HG02840 (cell line): ENCODE measurements around the gene MYO9A.
"Not testable (repeated sequence)": the region's sequence is repeated elsewhere in the genome, so short reads cannot be mapped to it uniquely, and the experiment has no call there.

Experiments
- ATAC-seq: cut with Tn5 transposase; IDR thresholded peaks from one replicate; pipeline ENCODE4 v1.9.1; 2021; ENCODE audit warnings: mild to moderate bottlenecking, moderate library complexity, moderate number of reproducible peaks; ENCODE audit not compliant: unreplicated experiment, low FRiP score

Gene MYO9A

DNA sequence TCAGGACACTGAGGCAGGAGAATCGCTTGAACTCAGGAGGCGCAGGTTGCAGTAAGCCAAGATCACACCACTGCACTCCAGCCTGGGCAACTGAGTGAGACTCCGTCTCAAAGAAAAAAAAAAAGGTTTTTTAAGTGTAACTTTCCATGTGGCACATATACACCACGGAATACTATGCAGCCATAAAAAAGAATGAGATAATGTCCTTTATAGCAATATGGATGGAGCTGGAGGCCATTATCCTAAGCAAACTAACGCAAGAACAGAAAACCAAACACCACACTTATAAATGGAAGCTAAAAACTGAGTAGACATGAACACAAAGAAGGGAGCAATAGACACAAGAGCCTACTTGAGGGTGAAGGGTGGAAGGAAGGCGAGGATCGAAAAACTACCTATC lies 64.7 kb downstream of the MYO9A start:
- ATAC-seq: not testable (repeated sequence)

GRCh38 chr15:72050700-72051099 lies 67.2 kb downstream of the MYO9A start:
- no peak for ATAC-seq

DNA sequence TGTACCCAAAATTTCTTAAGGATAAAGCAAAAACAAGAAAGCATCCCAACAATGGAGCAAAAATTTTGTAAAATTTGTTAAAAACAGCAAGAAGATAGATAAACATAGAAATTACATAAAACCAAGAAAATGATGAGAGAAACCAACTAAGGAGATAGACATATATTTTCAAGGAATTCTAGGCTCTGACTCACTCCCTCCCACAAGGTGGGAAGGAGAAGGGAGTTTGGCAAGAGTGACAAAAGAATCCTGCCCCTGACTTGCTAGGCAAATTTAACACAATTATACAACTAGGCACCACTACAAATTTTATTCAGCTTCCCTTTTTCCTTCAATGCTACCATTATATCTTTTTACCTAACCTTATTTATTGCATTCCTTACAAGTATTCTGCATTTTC lies 70.9 kb downstream of the MYO9A start:
- no peak for ATAC-seq

DNA sequence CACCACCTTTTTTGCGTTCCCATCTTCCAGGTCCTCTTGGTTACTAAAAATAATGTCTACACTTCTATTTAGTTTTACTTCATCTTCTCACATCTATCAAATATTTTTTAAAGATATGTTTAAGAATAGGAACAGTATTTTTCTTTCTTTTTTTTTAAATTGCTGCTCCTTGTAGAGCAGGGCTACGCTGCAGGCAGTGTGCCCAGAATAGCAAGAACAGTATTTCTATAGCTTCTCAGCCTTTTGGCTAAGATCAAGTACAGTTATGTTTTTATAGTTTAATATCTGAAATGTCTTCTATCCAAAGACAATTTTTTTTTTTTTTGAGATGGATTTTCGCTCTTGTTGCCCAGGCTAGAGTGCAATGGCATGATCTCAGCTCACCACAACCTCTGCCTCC lies 73.0 kb downstream of the MYO9A start:
- ATAC-seq: no peak

GRCh38 chr15:72042865-72043264 lies 75.1 kb downstream of the MYO9A start:
- ATAC-seq: no peak

- no peak for ATAC-seq
Measured at GRCh38 chr15:72042054-72042453, 75.9 kb downstream of the MYO9A start.

- no peak for ATAC-seq
Measured at GRCh38 chr15:72037321-72037720, 80.6 kb downstream of the MYO9A start.

DNA sequence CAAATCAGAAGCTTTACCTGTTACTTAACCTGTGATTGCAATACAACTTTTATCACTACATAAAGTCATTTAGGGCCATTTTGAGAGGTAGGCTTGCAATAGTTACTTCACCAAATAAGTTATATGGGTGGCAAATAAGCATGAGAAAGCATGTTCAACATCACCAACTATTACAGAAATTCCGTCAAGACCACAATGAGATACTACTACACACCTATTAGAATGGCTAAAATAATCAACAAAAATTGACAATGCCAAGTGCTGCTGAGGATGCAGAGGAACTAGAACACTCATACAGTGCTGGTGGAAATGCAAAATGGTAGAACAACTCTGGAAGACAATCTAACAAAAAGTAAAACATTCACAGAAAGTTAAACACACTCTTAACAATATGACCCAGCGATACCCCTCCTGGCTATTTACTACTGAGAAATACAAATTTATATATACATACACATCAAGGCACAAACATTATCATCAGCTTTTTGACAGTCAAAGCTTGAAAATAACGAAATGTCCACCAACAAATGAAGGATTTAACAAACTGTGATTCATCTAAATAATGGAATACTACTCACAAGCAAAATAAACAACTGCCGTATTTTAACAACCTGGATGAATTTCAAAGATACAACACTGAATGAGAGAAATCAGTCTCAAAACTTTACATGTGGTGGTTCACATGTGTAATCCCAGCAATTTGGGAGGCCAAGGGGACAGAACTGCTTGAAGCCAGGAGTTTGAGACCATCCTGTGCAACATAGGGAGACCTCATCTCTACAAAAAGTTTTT lies 82.9 kb downstream of the MYO9A start:
- ATAC-seq: no peak

DNA sequence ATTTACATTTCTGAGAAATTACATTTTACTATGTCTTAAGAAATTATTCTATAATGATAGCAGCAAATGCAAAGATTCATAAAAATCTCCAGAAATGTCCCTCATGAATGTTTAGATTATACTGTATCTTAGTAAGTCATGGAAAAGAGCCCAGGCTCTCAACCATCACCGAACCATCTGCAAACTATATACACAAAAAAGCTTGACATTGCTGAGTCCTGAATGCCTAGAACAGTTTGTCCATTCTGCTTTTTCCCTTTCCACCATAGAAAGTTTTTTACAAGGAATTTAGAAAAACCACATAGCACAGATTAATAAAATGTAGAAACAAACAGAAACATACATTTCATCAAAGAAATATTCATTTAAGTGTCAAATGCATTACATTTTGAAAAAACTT lies 83.6 kb downstream of the MYO9A start:
- ATAC-seq: no peak

- no peak for ATAC-seq
Measured at GRCh38 chr15:72033711-72034110, 84.2 kb downstream of the MYO9A start.

- no peak for ATAC-seq
Measured at GRCh38 chr15:72033285-72033684, 84.7 kb downstream of the MYO9A start.

GRCh38 chr15:72021604-72022003 lies 96.3 kb downstream of the MYO9A start:
- ATAC-seq: no peak

DNA sequence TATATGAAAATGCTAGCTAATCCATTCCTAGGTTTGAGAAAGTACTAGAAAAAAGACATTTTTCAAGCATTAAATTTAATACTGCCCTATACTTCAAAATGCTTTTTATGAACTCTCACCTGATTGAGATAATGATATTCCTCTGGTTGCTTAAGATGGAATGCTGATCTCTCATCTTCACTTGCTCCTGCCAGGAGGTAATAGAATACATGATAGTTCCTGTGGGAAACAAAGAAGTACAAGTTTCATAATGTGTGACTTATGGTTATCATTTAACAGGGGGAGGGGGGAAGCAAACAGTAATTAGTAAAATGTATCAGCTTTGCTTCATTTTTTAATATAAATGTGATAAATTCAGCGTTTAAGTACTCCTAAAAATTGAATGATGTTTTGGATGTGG lies 97.2 kb downstream of the MYO9A start:
- ATAC-seq: no peak

- ATAC-seq: not testable (repeated sequence)
Measured at GRCh38 chr15:72014555-72014954, 103.4 kb downstream of the MYO9A start.

GRCh38 chr15:72013703-72014102 lies 104.2 kb downstream of the MYO9A start:
- ATAC-seq: no peak

- no peak for ATAC-seq
Measured at GRCh38 chr15:72011302-72011942, 106.5 kb downstream of the MYO9A start.

DNA sequence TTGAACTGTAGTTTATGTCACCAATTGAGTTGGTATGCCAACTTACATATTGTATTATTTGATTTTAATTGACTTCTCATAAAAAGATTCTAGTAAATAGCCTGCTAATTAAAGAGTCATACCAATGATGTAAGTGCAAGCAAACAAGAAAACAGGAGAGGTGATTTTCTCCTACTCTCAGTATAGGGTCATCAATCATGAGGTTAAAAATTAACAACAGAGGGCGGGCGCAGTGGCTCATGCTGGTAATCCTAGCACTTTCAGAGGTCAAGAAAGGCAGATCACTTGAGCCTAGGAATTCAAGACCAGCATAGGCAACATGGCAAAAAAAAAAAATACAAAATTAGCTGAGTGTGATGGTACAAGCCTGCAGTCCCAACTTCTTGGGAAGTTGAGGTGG lies 108.7 kb downstream of the MYO9A start:
- no peak for ATAC-seq

DNA sequence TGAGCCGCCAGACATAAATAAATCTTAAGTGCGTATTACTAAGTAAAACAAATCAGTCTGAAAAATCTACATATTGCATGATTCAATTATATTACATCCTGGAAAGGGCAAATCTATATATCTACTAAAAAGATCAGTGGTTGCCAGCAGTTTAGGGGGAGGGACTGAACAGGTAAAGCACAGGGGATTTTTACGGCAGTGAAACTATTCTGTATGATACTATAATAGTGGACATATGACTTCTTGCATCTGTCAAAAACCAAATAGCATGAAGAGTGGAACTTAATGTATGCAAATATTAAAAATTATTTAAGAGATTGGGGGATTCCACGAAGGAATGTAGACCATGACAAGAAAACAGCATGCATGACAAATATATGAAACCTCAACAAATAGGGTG lies 111.6 kb downstream of the MYO9A start:
- no peak for ATAC-seq

DNA sequence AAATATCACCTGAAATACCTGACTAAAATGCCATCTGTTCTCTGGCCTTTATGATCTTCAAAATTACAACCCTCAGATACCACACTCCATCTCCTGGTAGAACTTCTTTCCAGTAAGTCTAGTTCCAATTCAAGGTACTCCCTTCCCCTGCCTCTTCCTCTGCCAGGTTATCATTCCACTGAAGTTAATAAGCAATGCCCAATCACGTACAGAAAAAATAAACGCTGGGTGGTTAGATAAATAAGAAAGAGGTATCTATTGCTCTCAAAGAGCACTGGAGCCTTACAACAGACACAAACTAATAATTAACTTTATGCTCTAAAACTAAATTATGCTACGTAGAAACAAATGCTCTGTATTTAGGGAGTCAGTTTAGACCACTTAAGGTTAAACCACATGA lies 112.5 kb downstream of the MYO9A start:
- no peak for ATAC-seq

DNA sequence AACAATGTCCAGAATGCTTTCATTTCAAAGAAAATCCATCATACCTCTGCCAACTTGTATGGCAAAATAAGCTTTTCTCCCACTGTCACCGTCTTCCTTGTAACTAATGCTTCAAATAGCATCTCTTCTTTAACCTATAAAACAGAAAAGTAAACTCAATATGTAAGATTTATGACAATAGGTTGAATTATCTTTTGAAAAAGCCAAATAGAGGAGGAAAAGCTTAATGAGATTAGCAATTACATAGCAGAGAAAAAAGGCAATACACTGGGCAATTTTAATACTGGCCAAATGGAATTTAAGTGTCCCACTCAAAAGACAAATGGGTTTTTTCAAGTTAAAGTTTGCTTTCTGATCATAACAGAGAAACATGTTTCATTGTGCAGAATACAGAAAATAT lies 118.1 kb downstream of the MYO9A start:
- no peak for ATAC-seq

GRCh38 chr15:71998717-71999116 lies 119.2 kb downstream of the MYO9A start:
- ATAC-seq: not testable (repeated sequence)

DNA sequence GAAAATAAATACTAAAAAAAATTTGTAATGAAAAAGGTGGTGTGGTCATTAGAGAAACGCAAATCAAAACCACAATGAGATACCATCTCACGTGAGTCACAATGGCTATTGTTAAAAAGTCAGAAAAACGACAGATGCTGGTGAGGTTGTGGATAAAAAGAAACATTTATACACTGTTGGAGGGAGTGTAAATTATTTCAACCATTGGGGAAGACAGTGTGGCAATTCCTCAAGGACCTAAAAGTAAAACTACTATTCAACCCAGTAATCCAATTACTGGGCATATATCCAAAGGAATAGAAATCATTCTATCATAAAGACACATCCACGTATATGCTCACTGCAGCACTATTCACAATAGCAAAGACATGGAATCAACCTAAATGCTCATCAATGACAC lies 120.3 kb downstream of the MYO9A start:
- ATAC-seq: no peak
